ENCODE results near the gene KCNG2.

The KCNG2 gene

GRCh38 chr18:79798999-79799370, 1.2 kb downstream of the KCNG2 start:
- DNase-seq (ENCODE audit: low read depth) = no peak

GRCh38 chr18:79799619-79800370, 2.1 kb downstream of the KCNG2 start:
- no peak for DNase-seq (ENCODE audit: low read depth)

- DNase-seq (ENCODE audit: low read depth) = no peak
Observed at GRCh38 chr18:79800371-79801180, 2.8 kb downstream of the KCNG2 start.

DNA sequence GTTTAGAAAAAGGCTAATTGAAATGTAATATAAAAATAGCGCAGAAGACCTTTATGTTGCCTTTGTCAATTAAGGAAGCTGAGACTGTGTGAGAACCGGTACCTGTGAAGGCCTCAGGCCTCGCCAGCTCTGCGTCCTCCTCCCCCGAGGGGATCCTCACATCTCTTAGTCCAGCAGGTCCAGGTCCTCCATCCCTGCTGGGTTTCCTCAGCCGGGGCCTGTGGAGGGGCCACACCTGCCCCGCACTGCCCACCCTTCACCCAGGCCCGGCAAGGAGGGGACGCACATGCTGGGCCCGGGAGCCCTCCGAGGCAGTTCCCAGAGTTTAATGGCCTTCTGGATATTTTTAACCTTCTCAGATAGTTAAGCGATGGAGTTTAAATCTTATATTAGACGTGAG, 3.5 kb downstream of the KCNG2 start:
- no peak for DNase-seq (ENCODE audit: low read depth)

- no peak for DNase-seq (ENCODE audit: low read depth)
Observed at GRCh38 chr18:79801641-79802040, 3.9 kb downstream of the KCNG2 start.

- no peak for DNase-seq (ENCODE audit: low read depth)
Observed at GRCh38 chr18:79802298-79802697, 4.6 kb downstream of the KCNG2 start.

DNA sequence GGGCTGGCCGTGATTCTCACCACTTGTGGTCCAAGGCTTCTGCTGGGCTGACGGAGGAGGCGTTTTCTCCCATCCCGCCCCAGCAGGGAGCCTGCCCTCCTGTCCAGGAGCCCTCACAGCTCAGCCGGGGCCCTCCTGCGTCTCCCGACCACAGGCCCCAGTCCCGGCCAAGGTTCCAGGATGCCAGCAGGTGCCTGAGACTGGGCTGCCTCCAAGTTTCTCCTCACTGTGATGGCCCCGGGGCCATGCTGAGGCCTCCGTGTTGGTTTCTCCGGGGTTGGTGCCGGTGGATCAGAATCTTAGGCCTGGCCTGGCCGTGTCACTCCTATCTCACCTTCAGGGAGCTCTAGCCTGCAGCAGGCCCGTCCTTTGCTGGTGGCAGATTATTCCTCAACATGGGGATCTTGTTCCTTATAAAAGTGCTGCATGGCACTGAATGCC, 5.9 kb downstream of the KCNG2 start:
- DNase-seq (ENCODE audit: low read depth) = no peak

DNA sequence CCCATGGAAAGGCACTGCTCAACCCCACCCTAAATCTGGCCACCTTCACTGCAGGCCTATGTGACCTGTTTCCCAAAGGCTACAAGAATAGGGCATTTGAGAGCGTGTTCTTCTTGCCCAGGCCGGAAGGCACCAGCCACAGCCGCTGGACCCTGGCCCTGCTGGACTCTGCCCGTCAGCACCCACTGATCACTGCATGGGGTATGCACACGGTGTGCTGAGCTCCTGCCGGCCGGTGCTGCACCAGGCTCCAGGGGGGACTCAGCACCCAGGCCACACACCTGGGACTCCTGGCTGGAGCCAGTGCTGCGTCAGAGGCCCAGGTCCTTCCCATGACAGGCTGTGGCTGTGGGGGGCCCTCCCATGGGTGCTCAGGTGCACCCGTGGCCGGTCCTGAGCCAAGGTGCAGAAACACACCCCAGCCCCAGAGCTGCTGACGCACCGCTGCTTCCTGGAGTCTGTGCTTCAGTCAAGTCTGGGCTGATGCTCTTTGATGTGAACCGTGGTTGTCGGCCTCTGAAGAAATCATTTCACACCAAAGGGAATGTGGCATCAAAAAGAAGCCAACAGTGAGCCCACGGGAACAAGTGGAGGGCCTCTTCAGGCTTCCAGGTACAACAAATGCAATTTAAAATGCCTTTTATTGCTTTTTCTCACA, 6.5 kb downstream of the KCNG2 start:
- no peak for DNase-seq (ENCODE audit: low read depth)

- DNase-seq (ENCODE audit: low read depth) = no peak
Observed at GRCh38 chr18:79805211-79805887, 7.6 kb downstream of the KCNG2 start.

GRCh38 chr18:79805926-79806487, 8.3 kb downstream of the KCNG2 start:
- DNase-seq (ENCODE audit: low read depth) = no peak

- no peak for DNase-seq (ENCODE audit: low read depth)
Observed at GRCh38 chr18:79806976-79807841, 9.5 kb downstream of the KCNG2 start.

- no peak for DNase-seq (ENCODE audit: low read depth)
Observed at GRCh38 chr18:79809482-79810192, 11.9 kb downstream of the KCNG2 start.

DNA sequence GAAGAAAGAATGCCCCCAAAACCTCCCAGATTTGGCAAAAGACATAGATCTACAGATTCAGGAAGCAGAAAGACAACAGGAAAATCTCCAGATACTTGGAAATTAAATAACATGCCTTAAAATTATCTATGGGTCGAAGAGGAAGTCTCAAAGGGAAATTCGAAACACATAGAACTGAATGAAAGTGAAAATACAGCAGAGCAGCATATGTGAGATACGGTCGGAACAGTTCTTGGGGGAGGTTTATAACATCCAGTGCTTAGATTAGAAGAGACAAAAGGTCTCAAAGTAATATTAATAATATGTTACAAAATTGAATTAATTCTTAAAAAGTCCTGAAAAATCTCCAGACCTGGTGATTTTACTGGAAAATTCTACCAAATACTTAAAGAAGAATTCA, 14.3 kb downstream of the KCNG2 start:
- no peak for DNase-seq (ENCODE audit: low read depth)

- DNase-seq (ENCODE audit: low read depth) = no peak
Observed at GRCh38 chr18:79814373-79814772, 16.6 kb downstream of the KCNG2 start.

DNA sequence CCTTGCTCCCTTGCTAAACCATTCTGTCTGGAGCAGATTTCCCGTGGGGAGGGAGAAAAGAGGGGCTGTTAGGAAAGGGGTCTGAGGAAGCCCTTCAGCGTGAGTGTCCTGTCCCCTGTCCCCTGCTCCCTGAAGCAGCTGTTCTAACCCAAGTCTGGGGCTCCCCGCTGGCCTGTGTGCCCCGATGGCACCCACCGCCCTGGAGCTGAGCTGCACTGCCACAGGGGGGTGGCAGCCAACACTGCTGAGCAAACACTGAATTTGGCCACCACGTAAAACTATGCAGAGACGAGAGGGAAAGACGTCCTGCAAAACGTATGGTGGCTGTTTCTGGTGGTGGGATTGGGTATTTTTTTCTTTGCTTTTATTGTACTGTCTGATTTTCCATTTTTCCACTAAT, 17.9 kb downstream of the KCNG2 start:
- no peak for DNase-seq (ENCODE audit: low read depth)

GRCh38 chr18:79816092-79816491, 18.4 kb downstream of the KCNG2 start:
- DNase-seq (ENCODE audit: low read depth) = no peak

DNA sequence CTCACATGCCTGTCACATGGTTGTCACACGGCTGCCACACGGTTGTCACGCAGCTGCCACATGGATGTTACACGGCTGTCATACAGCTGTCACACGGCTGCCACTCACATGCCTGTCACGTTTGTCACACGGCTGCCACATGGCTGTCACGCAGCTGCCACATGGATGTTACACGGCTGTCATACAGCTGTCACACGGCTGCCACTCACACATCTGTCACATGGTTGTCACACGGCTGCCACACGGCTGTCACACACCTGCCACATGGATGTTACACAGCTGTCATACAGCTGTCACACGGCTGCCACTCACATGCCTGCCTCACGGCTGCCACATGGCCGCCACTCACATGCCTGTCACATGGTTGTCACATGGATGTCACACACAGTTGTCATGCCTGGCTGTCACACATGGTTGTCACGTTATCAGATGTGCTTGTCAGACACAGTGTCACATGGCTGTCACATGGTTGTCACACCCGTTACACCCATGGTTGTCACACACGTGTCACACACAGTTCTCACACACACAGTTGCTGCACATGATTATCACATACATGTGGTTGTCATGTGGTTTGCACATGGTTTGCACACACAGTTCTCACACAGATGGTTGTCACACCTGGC, 19.4 kb downstream of the KCNG2 start:
- no peak for DNase-seq (ENCODE audit: low read depth)

DNA sequence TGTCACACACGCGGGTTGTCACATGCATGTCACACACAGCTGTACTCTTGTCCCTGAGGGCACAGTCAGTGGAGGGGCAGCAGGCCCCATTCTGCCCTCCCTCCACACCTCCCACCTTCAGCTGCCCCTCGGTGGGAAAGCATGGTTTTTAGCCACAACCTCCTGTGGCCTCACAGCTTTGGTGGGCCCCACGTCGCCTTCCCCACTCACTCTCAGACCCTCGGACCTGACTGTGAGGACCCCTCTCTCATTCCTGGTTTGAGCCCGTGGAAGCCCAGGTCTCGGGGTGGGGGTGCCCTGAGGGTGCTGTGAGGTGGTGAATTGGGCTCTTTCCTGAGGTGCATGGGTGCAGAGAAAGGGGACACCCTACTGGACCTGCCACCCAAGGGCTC, 19.9 kb downstream of the KCNG2 start:
- no peak for DNase-seq (ENCODE audit: low read depth)

DNA sequence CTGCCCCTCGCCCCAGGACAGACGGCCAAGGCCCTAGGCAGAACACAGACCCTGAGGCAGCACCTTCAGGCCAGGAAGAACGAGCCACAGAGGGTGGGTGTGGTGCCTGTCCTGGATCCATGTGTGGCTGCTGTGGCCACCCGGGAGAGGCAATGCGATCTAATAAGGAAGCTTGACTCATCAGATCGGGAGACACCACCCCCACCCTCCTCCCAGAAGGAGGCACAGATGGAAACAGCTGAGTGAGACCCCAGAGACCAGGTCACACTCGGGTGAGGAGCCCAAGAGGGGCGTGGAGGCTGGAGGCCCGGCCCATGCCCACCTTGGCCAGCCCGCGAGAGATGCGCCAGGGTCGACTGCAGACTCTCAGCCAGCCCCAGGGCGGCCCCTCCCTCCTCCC, 20.3 kb downstream of the KCNG2 start:
- no peak for DNase-seq (ENCODE audit: low read depth)

GRCh38 chr18:79818631-79819030, 20.9 kb downstream of the KCNG2 start:
- no peak for DNase-seq (ENCODE audit: low read depth)
